GM18517 (cell line): ENCODE results near the gene TMEM158.

Source experiments
- ATAC-seq: cut with Tn5 transposase; IDR thresholded peaks from one replicate; pipeline ENCODE4 v1.9.1; 2021; ENCODE audit warnings: mild to moderate bottlenecking, moderate library complexity; ENCODE audit not compliant: unreplicated experiment

Gene TMEM158

GRCh38 chr3:45178183-45179023, 47.7 kb downstream of the TMEM158 start:
- ATAC-seq: no peak

- no peak for ATAC-seq
These were observed 49.2 kb downstream of the TMEM158 start for GRCh38 chr3:45176912-45177311.
